ENCODE measurements around the gene RER1. TPM values are rescaled to one million over a fixed set of nuclear protein-coding genes. Genes with fewer than 3 reads are reported as not detected.
A peak's percentile ranks its signal among the peaks of the same experiment; 100 is the strongest.

Gene RER1
- total and polyA plus RNA-seq, 10 donors: 51.1 to 131 (median 79.0) TPM

DNA sequence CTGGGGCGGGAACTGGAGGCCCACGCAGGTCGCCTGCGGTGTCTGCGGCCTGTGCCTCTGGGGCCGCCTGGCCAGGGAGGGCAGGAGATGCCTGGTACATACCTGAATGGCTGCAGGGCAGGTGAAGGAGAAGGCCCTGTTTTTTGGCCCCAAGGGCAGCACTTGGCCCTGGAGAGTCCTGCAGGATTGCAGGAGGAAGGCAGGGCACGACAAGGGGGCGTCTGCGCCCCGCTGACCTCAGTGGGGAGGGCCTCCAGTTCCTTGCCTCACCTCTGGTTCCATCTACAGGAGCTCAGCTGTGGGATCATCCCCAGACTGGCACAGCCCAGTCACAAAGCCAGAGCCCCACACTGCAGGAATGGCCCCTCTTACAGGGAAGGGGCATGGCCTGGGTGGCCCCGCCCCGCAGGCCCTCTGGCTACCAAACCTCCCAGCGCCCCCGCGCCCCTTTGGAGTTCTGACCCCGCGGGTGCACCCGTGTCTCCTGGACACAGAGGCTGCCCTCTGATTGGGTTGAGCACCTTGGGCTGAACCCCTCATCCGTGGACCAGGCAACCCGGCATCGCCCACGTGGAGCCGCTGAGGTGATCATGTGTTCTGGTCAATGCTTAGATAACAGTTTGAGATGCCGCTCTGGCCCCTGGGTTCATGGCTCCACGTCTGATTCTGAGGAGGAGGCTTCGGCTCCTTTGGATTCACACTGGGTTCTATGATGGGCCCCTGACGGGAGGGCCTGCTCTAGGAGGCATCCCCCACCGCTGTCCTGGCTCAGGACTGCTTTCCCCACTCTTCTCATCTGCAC, 22.1 kb downstream of the RER1 start:
- intact Hi-C loops (cut with DNase I; ENCODE audit: low total_unique reads): loop anchor here (5.0 kb wide), 1 partner anchor 134 kb away; no protein-coding TSS in a partner anchor
- H3K9me3 ChIP-seq: no peaks in the 10 kb centered on the region
- TF ChIP-seq POLR2AphosphoS5 (IDR thresholded peaks at IDR 0.05) (no peak), POLR2A (IDR thresholded peaks at IDR 0.05) (no peak)
- TF ChIP-seq, protein P1, sequence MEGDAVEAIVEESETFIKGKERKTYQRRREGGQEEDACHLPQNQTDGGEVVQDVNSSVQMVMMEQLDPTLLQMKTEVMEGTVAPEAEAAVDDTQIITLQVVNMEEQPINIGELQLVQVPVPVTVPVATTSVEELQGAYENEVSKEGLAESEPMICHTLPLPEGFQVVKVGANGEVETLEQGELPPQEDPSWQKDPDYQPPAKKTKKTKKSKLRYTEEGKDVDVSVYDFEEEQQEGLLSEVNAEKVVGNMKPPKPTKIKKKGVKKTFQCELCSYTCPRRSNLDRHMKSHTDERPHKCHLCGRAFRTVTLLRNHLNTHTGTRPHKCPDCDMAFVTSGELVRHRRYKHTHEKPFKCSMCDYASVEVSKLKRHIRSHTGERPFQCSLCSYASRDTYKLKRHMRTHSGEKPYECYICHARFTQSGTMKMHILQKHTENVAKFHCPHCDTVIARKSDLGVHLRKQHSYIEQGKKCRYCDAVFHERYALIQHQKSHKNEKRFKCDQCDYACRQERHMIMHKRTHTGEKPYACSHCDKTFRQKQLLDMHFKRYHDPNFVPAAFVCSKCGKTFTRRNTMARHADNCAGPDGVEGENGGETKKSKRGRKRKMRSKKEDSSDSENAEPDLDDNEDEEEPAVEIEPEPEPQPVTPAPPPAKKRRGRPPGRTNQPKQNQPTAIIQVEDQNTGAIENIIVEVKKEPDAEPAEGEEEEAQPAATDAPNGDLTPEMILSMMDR (IDR thresholded peaks at IDR 0.05 in 8 of 11, conservative IDR thresholded peaks at IDR 0.05 in 3 of 11): no peak
- H3K27ac ChIP-seq: peak overlapping the region in 7 of 8 donors; percentile 82 to 93 (median 90)
- H3K4me1 ChIP-seq: peaks cover 29 to 75% (median 53%) of the 10 kb centered on the region in 6 donors
- H3K36me3 ChIP-seq: peaks cover 0 to 17% (median 5%) of the 10 kb centered on the region in 6 donors
- H3K27me3 ChIP-seq (replicated peaks in 1 of 7): peaks cover 0 to 37% (median 4%) of the 10 kb centered on the region in 7 donors
- peak overlapping the region; percentile 75 to 97 (median 86) for H3K4me3 ChIP-seq
- DNase-seq: peak; percentile 86
- WGBS, 5 donors: 40 to 52% (median 44%) methylated on average over 16 to 28 of the region's 28 CpGs

DNA sequence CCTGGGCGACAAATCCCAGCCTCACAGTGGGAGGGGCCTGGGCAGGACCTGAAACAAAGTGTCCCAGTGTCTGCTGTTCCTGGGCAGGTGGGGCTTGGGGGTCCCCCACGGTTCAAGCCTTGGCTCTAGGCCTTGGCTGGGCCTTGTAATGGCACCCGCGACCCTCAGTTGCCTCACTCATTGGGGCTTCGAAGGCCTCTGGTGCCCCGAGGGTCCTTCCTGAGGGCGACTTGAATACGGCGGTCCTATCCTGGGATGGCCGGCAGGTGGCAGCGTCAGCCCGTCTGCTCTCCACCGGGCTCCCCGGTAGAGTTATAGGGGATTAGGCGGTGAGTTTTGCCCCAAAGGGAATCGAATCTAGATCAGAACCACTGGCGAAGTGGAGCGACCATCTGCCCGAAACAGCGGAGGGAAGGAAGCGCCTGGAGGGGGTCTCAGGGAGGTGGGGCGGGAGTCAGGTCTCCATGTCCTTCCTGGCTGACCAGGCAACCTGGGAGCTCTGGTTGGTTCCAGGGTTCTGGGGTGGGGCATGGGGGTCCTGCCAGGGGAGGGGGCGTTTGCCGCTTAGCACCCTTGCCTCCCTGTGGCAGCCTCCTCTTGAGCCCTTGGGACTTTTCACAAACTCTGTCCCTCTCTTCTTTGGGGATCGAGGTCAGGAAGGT, 22.8 kb downstream of the RER1 start:
- peaks cover 0 to 9% (median 0%) of the 10 kb centered on the region in 6 donors for H3K36me3 ChIP-seq
- 2 to 9% (median 3%) methylated on average over 12 to 25 of the region's 25 CpGs for WGBS, 5 donors

DNA sequence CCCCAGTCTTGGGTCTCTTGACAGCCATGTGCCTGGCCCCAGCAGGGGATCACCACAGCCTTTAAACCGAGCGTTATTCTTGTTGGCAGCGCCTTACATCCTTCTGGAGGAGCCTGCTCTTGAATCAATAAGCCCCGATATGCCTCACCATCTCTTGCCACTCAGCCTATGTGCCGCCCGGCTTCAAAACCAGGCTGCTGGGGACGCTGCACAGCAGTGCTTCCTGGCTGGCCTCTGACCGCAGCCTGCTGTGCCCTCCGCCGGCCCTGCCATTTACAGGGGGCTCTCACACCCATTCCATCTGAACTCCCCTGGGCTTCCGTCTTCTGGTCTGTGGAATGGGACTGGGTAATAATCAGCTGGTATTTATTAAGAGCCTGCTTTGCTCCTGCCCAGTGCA, 23.7 kb downstream of the RER1 start:
- peaks cover 0 to under 1% (median 0%) of the 10 kb centered on the region in 6 donors for H3K36me3 ChIP-seq
- TF ChIP-seq, protein P1 (IDR thresholded peaks at IDR 0.05 in 8 of 11, conservative IDR thresholded peaks at IDR 0.05 in 3 of 11): no peak
- TF ChIP-seq POLR2A (IDR thresholded peaks at IDR 0.05) (no peak), POLR2AphosphoS5 (IDR thresholded peaks at IDR 0.05) (no peak)
- no peaks in the 10 kb centered on the region for H3K9me3 ChIP-seq
- no peak for DNase-seq
- H3K27me3 ChIP-seq (replicated peaks in 1 of 7): peaks cover 0 to 53% (median 9%) of the 10 kb centered on the region in 7 donors
- 66 to 77% (median 66%) methylated on average over 11 of the region's 11 CpGs for WGBS, 5 donors
- peak overlapping the region in 7 of 8 donors; percentile 9 to 88 (median 59) for H3K27ac ChIP-seq
- peaks cover 29 to 71% (median 53%) of the 10 kb centered on the region in 6 donors for H3K4me1 ChIP-seq
- peak overlapping the region in 6 of 8 donors; percentile 34 to 69 (median 38) for H3K4me3 ChIP-seq
- intact Hi-C loops (cut with DNase I; ENCODE audit: low total_unique reads): loop anchor here (5.0 kb wide), 1 partner anchor 372 kb away; no protein-coding TSS in a partner anchor

More for the DNA sequence above, 22.8 kb downstream of the RER1 start:
- intact Hi-C loops (cut with DNase I; ENCODE audit: low total_unique reads): loop anchor here (5.0 kb wide), 1 partner anchor 133 kb away; no protein-coding TSS in a partner anchor
- H3K27me3 ChIP-seq (replicated peaks in 1 of 7): peaks cover 0 to 44% (median 9%) of the 10 kb centered on the region in 7 donors
- peaks cover 29 to 75% (median 53%) of the 10 kb centered on the region in 6 donors for H3K4me1 ChIP-seq
- H3K4me3 ChIP-seq: peak overlapping the region in 1 of 8 donors; percentile 96
- H3K27ac ChIP-seq: peak overlapping the region in 5 of 8 donors; percentile 15 to 93 (median 88)
- H3K9me3 ChIP-seq: no peaks in the 10 kb centered on the region
- DNase-seq: peak; percentile 95
- TF ChIP-seq, protein P1 (IDR thresholded peaks at IDR 0.05 in 8 of 11, conservative IDR thresholded peaks at IDR 0.05 in 3 of 11): peak; percentile 86 to 95 (median 92)
- peak; percentile 11 to 46 (median 25) for TF ChIP-seq POLR2AphosphoS5 (IDR thresholded peaks at IDR 0.05)
- no peak for TF ChIP-seq POLR2A (IDR thresholded peaks at IDR 0.05)

Measured in spleen (tissue), 11 donors.